Activated CD4-positive, alpha-beta T cell treated with anti-CD3 and anti-CD28 coated beads, Interleukin-2, amount 10 ng/mL, durations not matched to agents 24 days and 14 days (primary cell): ENCODE results near the gene MUC6. TPM values are rescaled to one million over a fixed set of nuclear protein-coding genes. Genes with fewer than 3 reads are reported as not detected.

Experiments used
- DNase-seq: peaks from one replicate; pipeline ENCODE4 v3.0.0; 2022
- H3K27ac Mint-ChIP-seq: one replicate; pipeline ENCODE4 v1.8.0; 2022; ENCODE audit warnings: mild to moderate bottlenecking, mixed read lengths
- H3K27me3 Mint-ChIP-seq: one replicate; pipeline ENCODE4 v1.8.0; 2022; ENCODE audit warnings: mixed read lengths
- H3K36me3 Mint-ChIP-seq: one replicate; pipeline ENCODE4 v1.8.0; 2022; ENCODE audit warnings: low read depth, mild to moderate bottlenecking, mixed read lengths
- H3K4me1 Mint-ChIP-seq: one replicate; pipeline ENCODE4 v1.8.0; 2021; ENCODE audit warnings: mixed read lengths
- H3K4me3 Mint-ChIP-seq: one replicate; pipeline ENCODE4 v1.8.0; 2022; ENCODE audit warnings: mild to moderate bottlenecking, moderate library complexity, mixed read lengths
- H3K9me3 Mint-ChIP-seq: one replicate; pipeline ENCODE4 v1.8.0; 2021; ENCODE audit warnings: mixed read lengths
- intact Hi-C: fragments of 100-400 bp; cut with micrococcal nuclease; formaldehyde crosslinking; loops from one replicate; pipeline ENCODE4 v1.15.1; 2023
- total RNA-seq: library from RNA; stranded (reverse); gene quantifications from 2 replicates; pipeline ENCODE4 v1.2.3, GENCODE V29; 2022

MUC6 gene
- total RNA-seq, 1 donor from 2014 or later = not detected

GRCh38 chr11:1030086-1030485 is 6.4 kb downstream of the MUC6 start:
- H3K9me3 Mint-ChIP-seq = no peaks in the 10 kb centered on the region
- H3K4me3 Mint-ChIP-seq = no peak overlapping the region
- no peaks in the 10 kb centered on the region for H3K36me3 Mint-ChIP-seq
- H3K27ac Mint-ChIP-seq = no peak overlapping the region
- intact Hi-C loops = no loop called here
- H3K27me3 Mint-ChIP-seq = no peaks in the 10 kb centered on the region
- no peaks in the 10 kb centered on the region for H3K4me1 Mint-ChIP-seq
- no peak for DNase-seq

- H3K4me1 Mint-ChIP-seq = no peaks in the 10 kb centered on the region
- H3K27me3 Mint-ChIP-seq = no peaks in the 10 kb centered on the region
- intact Hi-C loops = no loop called here
- no peaks in the 10 kb centered on the region for H3K9me3 Mint-ChIP-seq
- no peak for DNase-seq
- no peaks in the 10 kb centered on the region for H3K36me3 Mint-ChIP-seq
- no peak overlapping the region for H3K27ac Mint-ChIP-seq
- H3K4me3 Mint-ChIP-seq = no peak overlapping the region
These were observed 6.9 kb downstream of the MUC6 start for GRCh38 chr11:1029654-1030053.

GRCh38 chr11:1029051-1029450 is 7.5 kb downstream of the MUC6 start:
- Mint-ChIP-seq H3K36me3 (no peaks in the 10 kb centered on the region), H3K4me1 (no peaks in the 10 kb centered on the region), H3K27me3 (no peaks in the 10 kb centered on the region), H3K27ac (no peak overlapping the region), H3K4me3 (no peak overlapping the region), H3K9me3 (no peaks in the 10 kb centered on the region)
- DNase-seq = no peak
- intact Hi-C loops = no loop called here

GRCh38 chr11:1028616-1029015 is 7.9 kb downstream of the MUC6 start:
- Mint-ChIP-seq H3K36me3 (no peaks in the 10 kb centered on the region), H3K27me3 (no peaks in the 10 kb centered on the region), H3K4me3 (no peak overlapping the region), H3K4me1 (no peaks in the 10 kb centered on the region), H3K27ac (no peak overlapping the region), H3K9me3 (no peaks in the 10 kb centered on the region)
- no peak for DNase-seq
- intact Hi-C loops = no loop called here

GRCh38 chr11:1028291-1028540 is 8.3 kb downstream of the MUC6 start:
- intact Hi-C loops = no loop called here
- H3K27me3 Mint-ChIP-seq = no peaks in the 10 kb centered on the region
- no peak for DNase-seq
- no peaks in the 10 kb centered on the region for H3K4me1 Mint-ChIP-seq
- no peaks in the 10 kb centered on the region for H3K9me3 Mint-ChIP-seq
- H3K27ac Mint-ChIP-seq = no peak overlapping the region
- no peaks in the 10 kb centered on the region for H3K36me3 Mint-ChIP-seq
- H3K4me3 Mint-ChIP-seq = no peak overlapping the region

- Mint-ChIP-seq H3K27ac (no peak overlapping the region), H3K4me3 (no peak overlapping the region), H3K36me3 (no peaks in the 10 kb centered on the region), H3K27me3 (no peaks in the 10 kb centered on the region), H3K4me1 (no peaks in the 10 kb centered on the region), H3K9me3 (no peaks in the 10 kb centered on the region)
- intact Hi-C loops = no loop called here
- DNase-seq = no peak
These were observed 8.8 kb downstream of the MUC6 start for GRCh38 chr11:1027483-1028290.

- no peak overlapping the region for H3K4me3 Mint-ChIP-seq
- H3K27me3 Mint-ChIP-seq = no peaks in the 10 kb centered on the region
- no peak for DNase-seq
- no peaks in the 10 kb centered on the region for H3K4me1 Mint-ChIP-seq
- intact Hi-C loops = no loop called here
- H3K9me3 Mint-ChIP-seq = no peaks in the 10 kb centered on the region
- H3K27ac Mint-ChIP-seq = no peak overlapping the region
- no peaks in the 10 kb centered on the region for H3K36me3 Mint-ChIP-seq
These were observed 9.7 kb downstream of the MUC6 start for GRCh38 chr11:1026641-1027482.

GRCh38 chr11:1026163-1026450 is 10.4 kb downstream of the MUC6 start:
- intact Hi-C loops = no loop called here
- Mint-ChIP-seq H3K4me3 (no peak overlapping the region), H3K9me3 (no peaks in the 10 kb centered on the region), H3K36me3 (no peaks in the 10 kb centered on the region), H3K27me3 (no peaks in the 10 kb centered on the region), H3K27ac (no peak overlapping the region), H3K4me1 (no peaks in the 10 kb centered on the region)
- no peak for DNase-seq

- H3K4me1 Mint-ChIP-seq = no peaks in the 10 kb centered on the region
- H3K9me3 Mint-ChIP-seq = no peaks in the 10 kb centered on the region
- no peak for DNase-seq
- no peak overlapping the region for H3K4me3 Mint-ChIP-seq
- H3K27ac Mint-ChIP-seq = no peak overlapping the region
- intact Hi-C loops = no loop called here
- no peaks in the 10 kb centered on the region for H3K36me3 Mint-ChIP-seq
- H3K27me3 Mint-ChIP-seq = no peaks in the 10 kb centered on the region
These were observed 10.9 kb downstream of the MUC6 start for GRCh38 chr11:1025410-1026162.

GRCh38 chr11:1024597-1025409 is 11.7 kb downstream of the MUC6 start:
- no peak overlapping the region for H3K4me3 Mint-ChIP-seq

GRCh38 chr11:1023811-1024596 is 12.5 kb downstream of the MUC6 start:
- Mint-ChIP-seq H3K4me1 (no peaks in the 10 kb centered on the region), H3K4me3 (no peak overlapping the region), H3K36me3 (no peaks in the 10 kb centered on the region), H3K27me3 (no peaks in the 10 kb centered on the region), H3K9me3 (no peaks in the 10 kb centered on the region), H3K27ac (no peak overlapping the region)
- DNase-seq = no peak
- intact Hi-C loops = no loop called here

More at GRCh38 chr11:1024597-1025409, 11.7 kb downstream of the MUC6 start:
- H3K4me1 Mint-ChIP-seq = no peaks in the 10 kb centered on the region
- no peak overlapping the region for H3K27ac Mint-ChIP-seq
- H3K27me3 Mint-ChIP-seq = no peaks in the 10 kb centered on the region
- no peak for DNase-seq
- H3K9me3 Mint-ChIP-seq = no peaks in the 10 kb centered on the region
- H3K36me3 Mint-ChIP-seq = no peaks in the 10 kb centered on the region
- intact Hi-C loops = no loop called here

GRCh38 chr11:1022908-1023810 is 13.4 kb downstream of the MUC6 start:
- H3K27me3 Mint-ChIP-seq = no peaks in the 10 kb centered on the region
- no peak overlapping the region for H3K27ac Mint-ChIP-seq
- intact Hi-C loops = no loop called here
- no peak for DNase-seq
- H3K36me3 Mint-ChIP-seq = no peaks in the 10 kb centered on the region
- peaks cover 2% of the 10 kb centered on the region for H3K4me1 Mint-ChIP-seq
- peaks cover 1% of the 10 kb centered on the region for H3K9me3 Mint-ChIP-seq
- H3K4me3 Mint-ChIP-seq = no peak overlapping the region
